Measurements from ENCODE around the gene C12orf43.

- TF ChIP-seq, protein P1, sequence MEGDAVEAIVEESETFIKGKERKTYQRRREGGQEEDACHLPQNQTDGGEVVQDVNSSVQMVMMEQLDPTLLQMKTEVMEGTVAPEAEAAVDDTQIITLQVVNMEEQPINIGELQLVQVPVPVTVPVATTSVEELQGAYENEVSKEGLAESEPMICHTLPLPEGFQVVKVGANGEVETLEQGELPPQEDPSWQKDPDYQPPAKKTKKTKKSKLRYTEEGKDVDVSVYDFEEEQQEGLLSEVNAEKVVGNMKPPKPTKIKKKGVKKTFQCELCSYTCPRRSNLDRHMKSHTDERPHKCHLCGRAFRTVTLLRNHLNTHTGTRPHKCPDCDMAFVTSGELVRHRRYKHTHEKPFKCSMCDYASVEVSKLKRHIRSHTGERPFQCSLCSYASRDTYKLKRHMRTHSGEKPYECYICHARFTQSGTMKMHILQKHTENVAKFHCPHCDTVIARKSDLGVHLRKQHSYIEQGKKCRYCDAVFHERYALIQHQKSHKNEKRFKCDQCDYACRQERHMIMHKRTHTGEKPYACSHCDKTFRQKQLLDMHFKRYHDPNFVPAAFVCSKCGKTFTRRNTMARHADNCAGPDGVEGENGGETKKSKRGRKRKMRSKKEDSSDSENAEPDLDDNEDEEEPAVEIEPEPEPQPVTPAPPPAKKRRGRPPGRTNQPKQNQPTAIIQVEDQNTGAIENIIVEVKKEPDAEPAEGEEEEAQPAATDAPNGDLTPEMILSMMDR (IDR thresholded peaks at IDR 0.05; ENCODE audit: low read depth, low read length, missing input control): peak; percentile 16
- TF ChIP-seq RAD21 (IDR thresholded peaks at IDR 0.05) (peak in 1 of 2 donors; percentile 59), SP1 (IDR thresholded peaks at IDR 0.05) (no peak), REST (IDR thresholded peaks at IDR 0.05) (no peak), NR2F2 (IDR thresholded peaks at IDR 0.05) (no peak), MAX (IDR thresholded peaks at IDR 0.05) (no peak), ZBTB33 (IDR thresholded peaks at IDR 0.05) (no peak), ATF3 (IDR thresholded peaks at IDR 0.05) (no peak), FOXA1 (IDR thresholded peaks at IDR 0.05) (no peak), TAF1 (conservative IDR thresholded peaks at IDR 0.05) (no peak), JUND (IDR thresholded peaks at IDR 0.05) (no peak)
Observed at GRCh38 chr12:121003650-121004049, 12.6 kb downstream of the C12orf43 start.
